Measurements from ENCODE around the gene ESPNL. TPM values are rescaled to one million over a fixed set of nuclear protein-coding genes. Genes with fewer than 3 reads are reported as not detected.
"Not testable (repeated sequence)": the region's sequence is repeated elsewhere in the genome, so short reads cannot be mapped to it uniquely, and the experiment has no call there.

The ESPNL gene, protein sequence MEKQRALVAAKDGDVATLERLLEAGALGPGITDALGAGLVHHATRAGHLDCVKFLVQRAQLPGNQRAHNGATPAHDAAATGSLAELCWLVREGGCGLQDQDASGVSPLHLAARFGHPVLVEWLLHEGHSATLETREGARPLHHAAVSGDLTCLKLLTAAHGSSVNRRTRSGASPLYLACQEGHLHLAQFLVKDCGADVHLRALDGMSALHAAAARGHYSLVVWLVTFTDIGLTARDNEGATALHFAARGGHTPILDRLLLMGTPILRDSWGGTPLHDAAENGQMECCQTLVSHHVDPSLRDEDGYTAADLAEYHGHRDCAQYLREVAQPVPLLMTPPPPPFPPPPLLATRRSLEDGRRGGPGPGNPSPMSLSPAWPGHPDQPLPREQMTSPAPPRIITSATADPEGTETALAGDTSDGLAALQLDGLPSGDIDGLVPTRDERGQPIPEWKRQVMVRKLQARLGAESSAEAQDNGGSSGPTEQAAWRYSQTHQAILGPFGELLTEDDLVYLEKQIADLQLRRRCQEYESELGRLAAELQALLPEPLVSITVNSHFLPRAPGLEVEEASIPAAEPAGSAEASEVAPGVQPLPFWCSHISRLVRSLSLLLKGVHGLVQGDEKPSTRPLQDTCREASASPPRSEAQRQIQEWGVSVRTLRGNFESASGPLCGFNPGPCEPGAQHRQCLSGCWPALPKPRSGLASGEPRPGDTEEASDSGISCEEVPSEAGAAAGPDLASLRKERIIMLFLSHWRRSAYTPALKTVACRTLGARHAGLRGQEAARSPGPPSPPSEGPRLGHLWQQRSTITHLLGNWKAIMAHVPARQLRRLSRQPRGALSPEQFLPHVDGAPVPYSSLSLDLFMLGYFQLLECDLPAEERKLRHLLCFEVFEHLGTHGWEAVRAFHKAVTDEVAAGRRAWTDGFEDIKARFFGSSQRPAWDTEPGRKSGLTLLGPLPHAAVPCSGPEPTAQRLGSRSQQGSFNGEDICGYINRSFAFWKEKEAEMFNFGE
- total RNA-seq = 2.4 TPM

DNA sequence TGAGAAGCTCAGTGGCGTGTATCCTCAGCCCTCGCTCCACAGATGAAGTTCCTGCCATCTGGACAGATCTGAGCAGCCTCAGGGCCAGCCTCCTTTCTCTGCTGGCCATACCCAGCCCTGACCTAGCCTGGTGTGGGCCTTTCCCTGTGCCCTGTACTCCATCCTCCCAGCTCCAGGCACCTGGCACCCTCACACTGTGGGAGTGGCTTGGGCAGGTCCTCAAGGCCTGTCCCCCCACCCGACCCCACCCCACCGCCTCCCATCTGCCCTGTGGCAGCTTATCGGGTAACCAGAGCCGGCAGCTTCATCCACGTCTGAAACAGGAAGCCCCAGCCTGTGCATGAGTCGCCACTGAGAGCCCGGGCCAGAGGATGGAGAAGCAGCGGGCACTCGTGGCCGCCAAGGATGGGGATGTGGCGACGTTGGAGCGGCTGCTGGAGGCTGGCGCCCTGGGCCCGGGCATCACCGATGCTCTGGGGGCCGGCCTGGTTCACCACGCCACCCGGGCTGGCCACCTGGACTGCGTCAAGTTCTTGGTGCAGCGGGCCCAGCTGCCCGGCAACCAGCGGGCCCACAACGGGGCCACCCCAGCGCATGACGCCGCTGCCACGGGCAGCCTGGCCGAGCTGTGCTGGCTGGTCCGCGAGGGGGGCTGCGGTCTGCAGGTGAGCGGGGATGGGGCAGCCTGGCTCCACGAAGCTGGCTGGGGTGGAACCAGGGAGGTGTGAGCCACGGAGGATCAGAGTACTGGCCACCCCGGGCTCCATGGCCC, at the start of gene ESPNL:
Gene ESPNL, plus strand, starts transcription at position 292 of the 772 bp plus-strand sequence. Its CDS starts 80 bp downstream, at position 372.
- peak; percentile 34 for DNase-seq (ENCODE audit: low spot score)

DNA sequence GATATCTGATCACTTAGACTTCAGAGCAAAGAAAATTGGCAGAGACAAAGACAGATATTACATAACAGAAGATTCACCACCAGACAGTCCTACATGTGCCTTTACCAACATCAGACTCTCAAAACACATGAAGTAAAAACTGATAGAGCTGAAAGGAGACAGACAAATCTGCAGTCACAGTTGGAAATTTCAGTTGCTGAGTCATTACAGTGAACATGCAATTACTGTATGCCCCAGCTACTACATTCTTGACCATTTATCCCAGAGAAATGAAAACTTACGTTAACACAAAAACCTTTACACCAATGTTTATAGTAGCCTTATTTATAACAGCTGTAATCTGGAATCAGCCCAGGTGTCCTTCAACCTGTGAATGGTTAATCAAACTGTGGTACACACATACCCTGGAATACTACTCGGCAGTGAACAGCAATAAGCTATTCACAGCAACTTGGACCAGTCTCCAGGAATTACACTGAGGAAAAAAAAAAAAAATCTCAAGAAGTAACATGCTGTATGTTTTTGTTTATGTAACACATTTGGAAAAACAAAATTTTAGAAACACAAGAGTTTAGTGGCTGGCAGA, 46.9 kb upstream of the ESPNL start:
- DNase-seq (ENCODE audit: low spot score) = no peak

DNA sequence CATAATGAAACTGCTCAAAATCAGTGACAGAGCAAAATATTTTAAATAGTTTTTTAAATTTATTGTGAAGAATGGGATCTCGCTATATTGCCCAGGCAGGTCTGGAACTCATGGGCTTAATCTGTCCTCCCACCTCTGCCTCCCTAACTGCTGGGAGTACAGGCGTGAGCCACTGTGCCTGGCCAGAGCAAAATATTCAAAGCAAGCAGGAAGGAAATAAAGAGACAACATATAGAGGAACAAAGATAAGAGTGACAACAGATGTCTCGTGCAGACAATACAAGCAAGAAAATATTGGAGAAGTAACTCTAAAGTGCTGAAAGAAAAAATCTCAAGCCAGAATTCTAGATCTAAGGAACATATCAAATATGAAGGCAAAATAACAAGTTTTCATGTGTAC, 44.3 kb upstream of the ESPNL start:
- DNase-seq (ENCODE audit: low spot score) = no peak

DNA sequence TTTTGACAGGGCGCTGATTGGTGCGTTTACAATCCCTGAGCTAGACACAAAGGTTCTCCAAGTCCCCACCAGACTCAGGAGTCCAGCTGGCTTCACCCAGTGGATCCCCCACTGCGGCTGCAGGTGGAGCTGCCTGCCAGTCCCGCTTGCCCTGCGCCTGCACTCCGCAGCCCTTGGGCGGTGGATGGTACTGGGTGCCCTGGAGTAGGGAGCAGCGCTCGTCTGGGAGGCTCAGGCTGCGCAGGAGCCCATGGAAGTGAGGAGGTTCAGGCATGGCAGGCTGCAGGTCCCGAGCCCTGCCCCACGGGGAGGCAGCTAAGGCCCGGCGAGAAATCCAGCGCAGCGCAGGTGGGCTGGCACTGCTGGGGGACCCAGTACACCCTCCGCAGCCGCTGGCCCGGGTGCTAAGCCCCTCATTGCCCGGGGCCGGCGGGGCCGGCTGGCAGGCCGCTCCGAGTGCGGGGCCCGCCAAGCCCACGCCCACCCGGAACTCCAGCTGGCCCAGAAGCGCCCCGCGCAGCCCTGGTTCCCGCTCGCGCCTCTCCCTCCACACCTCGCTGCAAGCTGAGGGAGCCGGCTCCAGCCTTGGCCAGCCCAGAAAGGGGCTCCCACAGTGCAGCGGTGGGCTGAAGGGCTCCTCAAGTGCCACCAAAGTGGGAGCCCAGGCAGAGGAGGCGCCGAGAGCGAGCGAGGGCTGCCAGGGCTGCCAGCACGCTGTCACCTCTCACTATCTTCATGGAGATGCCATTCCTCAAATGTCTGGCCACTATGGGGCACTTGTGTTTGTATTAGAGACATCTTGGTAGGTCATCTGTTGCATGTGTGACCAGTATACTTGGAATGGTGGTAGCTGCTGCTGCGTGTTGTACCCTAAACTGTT, 42.2 kb upstream of the ESPNL start:
- not testable (repeated sequence) for DNase-seq (ENCODE audit: low spot score)

DNA sequence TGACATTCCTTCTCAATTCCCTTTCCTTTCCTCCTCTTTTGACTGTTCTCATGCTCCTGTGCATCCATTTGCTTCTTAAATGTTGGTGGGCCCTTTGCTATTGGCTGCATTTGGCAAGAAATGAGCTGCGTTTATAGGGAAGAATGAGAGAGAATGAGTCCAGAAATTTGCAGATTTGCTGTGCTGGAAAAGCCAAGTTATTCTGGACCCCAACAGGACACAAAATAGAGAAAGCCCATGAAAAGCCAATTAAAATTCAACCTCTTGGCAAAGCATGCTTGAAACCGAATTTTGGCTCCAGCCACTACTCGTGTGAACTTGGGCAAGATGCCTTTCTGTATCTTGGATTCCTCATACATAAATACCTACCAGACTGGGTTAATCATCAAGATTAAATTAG, 40.6 kb upstream of the ESPNL start:
- no peak for DNase-seq (ENCODE audit: low spot score)

DNA sequence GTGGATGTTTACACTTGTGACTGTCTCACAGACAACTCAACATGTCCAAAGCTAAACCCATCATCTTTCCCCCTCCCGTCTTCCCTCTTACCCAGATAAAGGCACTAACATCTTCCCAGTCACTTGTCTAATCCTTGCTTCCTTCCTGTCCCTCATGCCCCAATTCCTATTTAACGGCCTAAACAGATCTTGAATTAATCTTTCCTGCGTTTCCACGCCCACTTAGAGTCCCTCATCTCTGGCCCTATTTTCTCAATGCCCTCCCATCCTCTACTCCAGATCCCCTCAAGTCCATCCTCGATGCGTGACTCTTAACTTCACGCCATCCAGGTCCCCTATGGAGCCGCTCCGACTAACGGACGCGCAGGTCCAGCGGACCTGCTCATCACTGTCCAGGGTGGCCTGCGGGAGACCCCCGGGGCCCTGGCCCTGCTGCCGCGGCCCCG, 40.0 kb upstream of the ESPNL start:
- DNase-seq (ENCODE audit: low spot score) = no peak

DNA sequence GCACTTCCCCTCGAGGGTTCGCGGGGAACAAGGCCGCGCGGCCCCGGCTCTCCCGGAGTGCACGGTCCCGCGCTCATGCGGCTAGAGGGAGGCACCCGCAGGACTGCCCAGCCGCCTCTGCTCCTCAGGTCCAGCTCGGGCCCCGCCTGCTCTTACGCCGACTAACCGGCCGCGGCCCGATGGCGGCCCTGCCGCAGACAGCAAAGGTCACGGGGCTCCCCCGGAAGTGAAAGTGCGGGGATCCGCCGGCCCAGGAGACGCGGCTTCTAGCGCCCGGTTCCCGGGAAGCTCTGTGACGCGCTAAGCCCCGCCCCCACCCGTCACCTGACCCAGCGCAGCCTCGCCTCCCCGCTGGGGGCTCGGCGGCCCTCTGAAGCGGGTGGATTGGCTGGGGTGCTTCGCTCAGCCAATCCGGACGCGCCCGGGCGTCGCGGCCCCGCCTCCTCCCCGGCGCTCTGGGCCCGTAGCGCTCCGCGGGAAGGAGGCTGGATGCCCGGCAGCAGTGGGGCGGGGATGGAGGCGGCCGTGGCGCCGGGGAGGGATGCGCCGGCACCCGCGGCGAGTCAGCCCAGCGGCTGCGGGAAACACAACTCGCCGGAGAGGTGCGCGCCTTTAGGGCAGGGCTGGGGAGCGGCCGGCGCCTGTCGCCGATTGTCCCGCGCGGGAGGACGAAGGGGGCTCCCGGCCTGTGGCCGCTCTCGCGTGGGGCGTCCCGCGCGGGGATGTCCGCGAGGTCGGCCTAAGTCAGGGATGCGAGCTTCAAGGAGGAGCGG, 39.4 kb upstream of the ESPNL start, which contains the start of gene SCLY:
Gene SCLY, plus strand, starts transcription at position 460 of the 773 bp plus-strand sequence. Its CDS starts 54 bp downstream, at position 514.
- peak; percentile 98 for DNase-seq (ENCODE audit: low spot score)

DNA sequence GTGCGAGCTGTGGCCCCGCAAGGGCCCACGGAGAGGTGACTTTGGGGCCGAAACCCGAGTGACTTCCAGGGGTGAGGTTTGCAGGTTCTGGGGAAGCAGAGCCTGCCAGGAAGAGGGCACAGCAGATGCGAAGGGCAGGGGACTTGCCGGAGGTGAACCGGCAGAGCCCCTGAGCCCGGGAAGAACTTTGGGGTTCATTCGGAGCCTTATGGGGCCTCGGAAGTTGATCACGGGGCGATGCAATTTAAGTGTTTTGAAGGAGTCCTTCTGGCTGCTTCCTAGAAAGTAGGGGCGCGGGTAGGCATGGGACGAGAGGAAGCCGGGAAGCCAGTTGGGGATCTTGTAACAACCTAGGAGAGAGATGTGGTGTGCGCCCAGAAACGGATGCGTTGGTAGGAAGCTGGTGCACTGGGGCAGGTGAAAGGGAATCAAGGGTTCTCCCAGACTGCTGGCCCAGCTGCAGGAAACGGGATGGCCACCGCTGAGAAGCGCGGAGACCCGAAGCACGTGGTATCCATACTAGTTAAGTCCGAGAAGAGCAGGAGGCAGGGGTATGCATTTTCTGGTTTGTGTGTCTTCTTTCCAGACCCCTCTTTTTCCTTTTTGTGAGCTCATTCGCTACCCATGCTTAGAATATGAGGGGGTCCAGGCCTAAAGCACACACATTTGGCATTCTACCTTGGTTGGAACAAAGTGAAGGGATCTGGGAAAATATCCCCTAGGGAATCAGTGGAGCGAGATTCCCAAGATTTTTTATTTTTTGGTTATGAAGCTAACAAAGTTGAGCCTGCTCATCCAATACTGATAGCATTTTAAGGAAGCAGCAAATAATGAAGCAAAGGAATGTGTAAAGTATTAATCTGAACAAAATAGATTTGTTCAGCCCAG, 38.6 kb upstream of the ESPNL start:
- DNase-seq (ENCODE audit: low spot score) = no peak

DNA sequence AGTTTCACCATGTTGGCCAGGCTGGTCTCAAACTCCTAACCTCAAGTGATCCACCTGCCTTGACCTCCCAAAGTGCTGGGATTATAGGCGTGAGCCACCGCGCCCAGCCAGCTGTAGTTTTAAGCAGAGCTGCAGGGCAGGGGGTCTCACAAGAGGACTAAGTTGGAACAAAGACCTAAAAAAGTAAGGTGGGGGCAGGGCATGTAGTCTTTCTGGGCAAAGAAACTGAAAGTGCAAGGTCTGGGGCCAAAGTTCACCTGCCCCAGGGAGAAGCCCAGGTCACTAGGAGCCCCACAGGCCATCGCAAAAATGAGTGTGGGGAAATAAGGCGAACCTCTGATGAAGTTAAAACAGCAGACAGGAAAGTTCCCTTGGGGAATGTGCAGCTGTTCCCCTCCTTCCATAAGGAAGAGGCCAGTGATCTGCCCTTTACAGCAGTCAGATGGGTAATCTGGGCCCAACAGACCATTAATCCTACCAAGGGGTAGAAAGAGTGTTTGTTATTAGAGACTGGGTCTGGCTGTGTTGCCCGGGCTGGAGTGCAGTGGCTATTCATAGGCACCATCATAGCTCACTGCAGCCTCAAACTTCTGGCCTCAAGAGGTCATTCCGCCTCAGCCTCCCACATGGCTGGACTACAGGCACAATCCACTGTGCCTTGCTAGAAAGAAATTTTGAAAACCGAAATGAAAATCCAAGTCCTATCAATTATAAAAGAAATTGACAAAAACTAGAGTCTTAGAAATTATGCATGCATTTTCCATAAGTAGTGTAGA, 36.5 kb upstream of the ESPNL start:
- DNase-seq (ENCODE audit: low spot score) = no peak

DNA sequence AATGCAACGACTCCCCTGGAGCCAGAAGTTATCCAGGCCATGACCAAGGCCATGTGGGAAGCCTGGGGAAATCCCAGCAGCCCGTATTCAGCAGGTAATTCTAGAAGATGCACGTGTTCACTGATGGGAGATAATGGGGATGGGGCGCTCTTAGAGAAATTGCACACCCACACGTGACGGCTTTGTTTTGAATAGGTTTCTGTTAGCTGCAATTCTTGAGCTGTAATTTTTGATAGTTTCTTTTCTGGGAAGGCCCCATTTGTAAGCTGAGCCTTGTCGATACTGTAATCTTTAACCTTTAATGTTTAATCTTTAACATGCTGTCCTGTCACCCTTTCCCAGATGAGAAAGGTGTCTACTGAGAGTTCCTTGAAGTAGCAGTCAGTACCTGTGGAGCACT, 35.8 kb upstream of the ESPNL start:
- no peak for DNase-seq (ENCODE audit: low spot score)

DNA sequence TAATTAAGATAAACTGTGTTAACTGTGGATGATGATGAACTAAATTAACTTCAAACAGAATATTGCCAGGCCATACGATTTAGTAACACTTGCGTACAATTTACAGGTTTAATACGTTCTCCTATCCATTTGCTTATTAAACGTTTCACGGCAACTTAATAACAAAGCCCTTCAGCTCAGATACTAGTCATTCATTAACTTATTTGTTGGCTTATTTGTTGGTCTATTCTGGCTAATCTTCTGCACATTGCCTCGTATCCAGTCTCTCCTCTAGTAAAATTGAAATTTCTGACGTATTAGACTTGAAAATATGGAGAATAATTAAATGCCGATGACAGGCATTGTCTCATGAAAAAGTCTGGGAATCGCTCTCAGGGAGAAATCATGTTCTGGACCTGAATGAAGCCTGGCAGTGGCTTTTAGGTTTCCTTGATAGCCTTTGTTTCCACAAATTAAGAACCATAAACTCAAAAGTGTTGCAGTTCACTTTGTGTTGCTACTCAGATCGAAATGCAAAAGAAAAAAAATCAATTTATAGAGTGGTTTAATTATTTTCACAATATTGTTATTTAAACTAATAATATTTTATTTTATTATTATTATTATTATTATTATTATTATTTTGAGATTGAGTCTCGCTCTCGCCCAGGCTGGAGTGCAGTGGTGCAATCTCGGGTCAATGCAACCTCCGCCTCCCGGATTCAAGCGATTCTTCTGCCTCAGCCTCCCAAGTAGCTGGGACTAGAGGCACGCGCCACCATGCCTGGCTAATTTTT, 34.9 kb upstream of the ESPNL start:
- no peak for DNase-seq (ENCODE audit: low spot score)

DNA sequence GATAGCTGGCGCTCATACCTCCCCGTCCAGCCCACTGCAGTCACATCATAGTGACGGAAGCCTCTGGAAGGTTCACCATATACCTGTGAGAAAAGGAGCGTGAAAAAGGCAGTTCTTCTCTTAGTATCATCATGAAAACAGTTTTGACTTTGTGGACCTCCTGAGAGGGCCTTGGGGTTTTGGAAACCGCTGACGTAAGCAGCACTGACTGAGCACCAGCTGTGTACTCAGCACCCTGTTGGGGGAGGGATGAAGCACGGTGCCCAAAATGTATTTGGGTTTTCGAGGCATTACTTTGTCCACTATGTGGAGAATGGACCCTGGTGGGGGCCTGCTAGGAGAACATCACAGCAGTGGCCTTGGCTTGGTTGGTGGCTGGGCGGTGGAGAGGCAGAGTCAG, 33.9 kb upstream of the ESPNL start:
- DNase-seq (ENCODE audit: low spot score) = no peak

DNA sequence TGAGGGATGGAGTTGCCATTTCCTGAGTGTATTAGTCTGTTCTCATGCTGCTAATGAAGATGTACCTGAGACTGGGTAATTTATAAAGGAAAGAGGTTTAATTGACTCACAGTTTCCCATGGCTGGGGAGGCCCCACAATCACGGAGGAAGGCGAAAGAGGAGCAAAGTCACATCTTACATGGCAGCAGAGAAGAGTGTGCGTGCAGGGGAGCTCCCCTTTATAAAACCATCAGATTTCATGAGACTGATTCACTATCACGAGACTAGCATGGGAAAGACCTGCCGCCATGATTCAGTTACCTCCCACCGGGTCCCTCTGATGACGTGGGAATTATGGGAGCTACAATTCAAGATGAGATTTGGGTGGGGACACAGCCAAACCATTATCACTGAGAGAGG, 33.4 kb upstream of the ESPNL start:
- not testable (repeated sequence) for DNase-seq (ENCODE audit: low spot score)

DNA sequence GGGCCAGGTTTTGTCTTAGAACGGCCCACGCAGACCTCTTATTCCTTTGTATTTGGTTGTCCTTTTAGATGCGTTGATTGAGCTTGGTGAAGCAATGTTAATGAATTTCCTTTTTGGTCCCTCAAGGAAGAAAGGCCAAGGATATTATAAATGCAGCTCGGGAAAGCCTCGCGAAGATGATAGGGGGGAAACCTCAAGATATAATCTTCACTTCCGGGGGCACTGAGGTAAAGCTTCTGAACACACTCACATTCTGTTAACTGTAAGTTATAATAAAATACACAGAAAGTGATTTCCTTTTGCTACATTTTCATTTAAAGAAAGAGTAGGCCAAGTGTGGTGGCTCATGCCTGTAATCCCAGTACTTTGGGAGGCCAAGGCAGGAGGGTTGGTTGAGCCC, 32.2 kb upstream of the ESPNL start:
- DNase-seq (ENCODE audit: low spot score) = no peak

DNA sequence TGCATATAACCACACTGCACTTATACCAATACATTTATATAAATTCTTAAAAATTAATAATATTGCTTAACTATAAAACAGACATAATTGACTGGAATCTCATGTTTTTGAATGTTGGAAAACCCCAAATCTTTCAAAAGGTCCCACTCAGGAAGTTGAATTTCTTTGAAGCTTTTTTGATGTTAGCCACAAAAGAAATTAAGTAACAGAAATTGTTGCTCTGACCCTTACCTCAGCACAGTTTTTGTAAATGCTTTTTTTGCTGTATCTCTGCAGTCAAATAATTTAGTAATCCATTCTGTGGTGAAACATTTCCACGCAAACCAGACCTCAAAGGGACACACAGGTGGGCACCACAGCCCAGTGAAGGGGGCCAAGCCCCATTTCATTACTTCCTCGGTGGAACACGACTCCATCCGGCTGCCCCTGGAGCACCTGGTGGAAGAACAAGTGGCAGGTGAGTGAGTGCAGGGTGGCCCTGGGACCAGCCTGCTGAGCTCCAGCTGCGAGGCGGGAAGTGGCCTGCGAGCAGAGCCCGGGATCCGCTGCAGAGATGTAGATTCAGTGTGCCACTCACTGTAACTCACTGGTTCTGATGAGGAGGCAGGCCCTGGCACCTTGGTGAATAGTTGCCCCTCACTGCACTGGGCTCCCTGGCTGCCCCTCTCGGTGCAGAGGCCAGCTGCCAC, 31.0 kb upstream of the ESPNL start:
- DNase-seq (ENCODE audit: low spot score) = no peak

DNA sequence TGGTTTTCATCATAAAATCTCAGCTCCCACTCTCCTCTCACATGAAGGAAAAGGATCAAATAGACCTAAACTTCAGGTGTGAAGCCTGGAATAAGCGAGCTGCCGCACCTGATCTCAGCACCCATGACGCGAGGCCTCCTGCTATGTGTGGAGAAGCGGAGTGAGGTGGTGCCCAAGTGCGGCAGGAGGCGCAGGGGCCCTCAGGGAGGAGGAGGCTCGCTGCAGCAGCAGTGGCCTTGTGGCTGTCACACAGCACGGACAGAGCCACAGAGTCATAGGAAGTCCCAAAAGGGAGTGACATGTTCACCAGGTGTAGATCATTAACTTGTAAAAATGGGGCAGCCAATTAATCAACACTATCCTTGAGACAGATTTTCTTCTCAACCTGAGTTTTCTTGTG, 30.3 kb upstream of the ESPNL start:
- DNase-seq (ENCODE audit: low spot score) = no peak
